Neural cell (in vitro differentiated cells): ENCODE measurements around the gene ACKR1.

Source experiments
- CTCF ChIP-seq: fragments of 450-650 bp; IDR thresholded peaks from 2 replicates; pipeline ENCODE4 v1.5.1; 2014; ENCODE audit warnings: antibody characterized with exemption, mild to moderate bottlenecking, moderate library complexity; ENCODE audit not compliant: poor library complexity, severe bottlenecking
- EP300 ChIP-seq: fragments of 450-650 bp; conservative IDR thresholded peaks from 2 replicates; pipeline ENCODE4 v1.6.1; 2014; ENCODE audit warnings: antibody characterized with exemption, mild to moderate bottlenecking, moderate library complexity; ENCODE audit not compliant: poor library complexity, severe bottlenecking
- EZH2 ChIP-seq: fragments of 200-600, 300-800 bp; shearing (Covaris generic), sonication (generic); IDR thresholded peaks from 2 replicates; pipeline ENCODE4 v1.6.1; 2014; ENCODE audit warnings: antibody characterized with exemption, low read length, borderline replicate concordance, mild to moderate bottlenecking; ENCODE audit not compliant: insufficient read depth, poor library complexity, severe bottlenecking
- POLR2AphosphoS5 ChIP-seq: IDR thresholded peaks from 2 replicates; pipeline ENCODE4 v1.6.1; 2012
- REST ChIP-seq: IDR thresholded peaks from 2 replicates; pipeline ENCODE4 v1.6.1; 2012; ENCODE audit warnings: borderline replicate concordance
- SMC3 ChIP-seq: fragments of 450-650 bp; conservative IDR thresholded peaks from 2 replicates; pipeline ENCODE4 v1.6.1; 2014; ENCODE audit warnings: antibody characterized with exemption, mild to moderate bottlenecking, moderate library complexity; ENCODE audit not compliant: poor library complexity
- TAF1 ChIP-seq: IDR thresholded peaks from 2 replicates; pipeline ENCODE4 v1.6.1; 2012; ENCODE audit warnings: low read depth

GRCh38 chr1:159171254-159171687, 33.4 kb upstream of the ACKR1 start, which contains the start of gene CADM3:
- TF ChIP-seq EZH2 (no peak), CTCF (no peak), REST (no peak), TAF1 (peak; percentile 45), SMC3 (no peak), POLR2AphosphoS5 (peak; percentile 61), EP300 (no peak)
